ENCODE measurements around the gene SMC1B. TPM values are rescaled to one million over a fixed set of nuclear protein-coding genes. Genes with fewer than 3 reads are reported as not detected.
A peak's percentile ranks its signal among the peaks of the same experiment; 100 is the strongest.

Gene SMC1B
- total RNA-seq, 1 donor, result 0.10 TPM

- H3K27me3 ChIP-seq (ENCODE audit: insufficient read depth, low read length), result no peaks in the 10 kb centered on the region
- no peak overlapping the region for H3K4me3 ChIP-seq (ENCODE audit: low read length)
- H3K9me3 ChIP-seq (ENCODE audit: low read depth, low read length), result no peaks in the 10 kb centered on the region
- peaks cover 72% of the 10 kb centered on the region for H3K4me1 ChIP-seq (ENCODE audit: insufficient read depth, low read length)
Observed at GRCh38 chr22:45317551-45318167, 95.7 kb downstream of the SMC1B start.

- H3K9me3 ChIP-seq (ENCODE audit: low read depth, low read length), result no peaks in the 10 kb centered on the region
Observed at GRCh38 chr22:45316796-45317526, 96.4 kb downstream of the SMC1B start.

GRCh38 chr22:45314786-45315185, 98.6 kb downstream of the SMC1B start:
- H3K27me3 ChIP-seq (ENCODE audit: insufficient read depth, low read length), result no peaks in the 10 kb centered on the region
- no peak overlapping the region for H3K4me3 ChIP-seq (ENCODE audit: low read length)
- H3K9me3 ChIP-seq (ENCODE audit: low read depth, low read length), result no peaks in the 10 kb centered on the region
- peaks cover 72% of the 10 kb centered on the region for H3K4me1 ChIP-seq (ENCODE audit: insufficient read depth, low read length)

More at GRCh38 chr22:45316796-45317526, 96.4 kb downstream of the SMC1B start:
- Histone ChIP-seq H3K4me1 (ENCODE audit: insufficient read depth, low read length) (peaks cover 72% of the 10 kb centered on the region), H3K27me3 (ENCODE audit: insufficient read depth, low read length) (no peaks in the 10 kb centered on the region), H3K4me3 (ENCODE audit: low read length) (no peak overlapping the region)

- peaks cover 68% of the 10 kb centered on the region for H3K4me1 ChIP-seq (ENCODE audit: insufficient read depth, low read length)
- H3K9me3 ChIP-seq (ENCODE audit: low read depth, low read length), result no peaks in the 10 kb centered on the region
- no peak overlapping the region for H3K4me3 ChIP-seq (ENCODE audit: low read length)
- no peaks in the 10 kb centered on the region for H3K27me3 ChIP-seq (ENCODE audit: insufficient read depth, low read length)
Observed at GRCh38 chr22:45314054-45314721, 99.2 kb downstream of the SMC1B start.

GRCh38 chr22:45312856-45313255, 100.5 kb downstream of the SMC1B start:
- H3K9me3 ChIP-seq (ENCODE audit: low read depth, low read length), result no peaks in the 10 kb centered on the region
- H3K27me3 ChIP-seq (ENCODE audit: insufficient read depth, low read length), result no peaks in the 10 kb centered on the region
- H3K4me1 ChIP-seq (ENCODE audit: insufficient read depth, low read length), result peaks cover 63% of the 10 kb centered on the region
- no peak overlapping the region for H3K4me3 ChIP-seq (ENCODE audit: low read length)

GRCh38 chr22:45312415-45312814, 101.0 kb downstream of the SMC1B start:
- Histone ChIP-seq H3K9me3 (ENCODE audit: low read depth, low read length) (no peaks in the 10 kb centered on the region), H3K27me3 (ENCODE audit: insufficient read depth, low read length) (no peaks in the 10 kb centered on the region), H3K4me1 (ENCODE audit: insufficient read depth, low read length) (peaks cover 59% of the 10 kb centered on the region), H3K4me3 (ENCODE audit: low read length) (no peak overlapping the region)

- peaks cover 49% of the 10 kb centered on the region for H3K4me1 ChIP-seq (ENCODE audit: insufficient read depth, low read length)
- H3K4me3 ChIP-seq (ENCODE audit: low read length), result peak overlapping the region; percentile 73
- no peaks in the 10 kb centered on the region for H3K9me3 ChIP-seq (ENCODE audit: low read depth, low read length)
Observed at GRCh38 chr22:45310977-45311531, 102.3 kb downstream of the SMC1B start.

GRCh38 chr22:45310331-45310976, 102.9 kb downstream of the SMC1B start:
- H3K4me3 ChIP-seq (ENCODE audit: low read length), result peak overlapping the region; percentile 73
- no peaks in the 10 kb centered on the region for H3K9me3 ChIP-seq (ENCODE audit: low read depth, low read length)
- H3K4me1 ChIP-seq (ENCODE audit: insufficient read depth, low read length), result peaks cover 44% of the 10 kb centered on the region
- no peaks in the 10 kb centered on the region for H3K27me3 ChIP-seq (ENCODE audit: insufficient read depth, low read length)

More at GRCh38 chr22:45310977-45311531, 102.3 kb downstream of the SMC1B start:
- H3K27me3 ChIP-seq (ENCODE audit: insufficient read depth, low read length), result no peaks in the 10 kb centered on the region

GRCh38 chr22:45309422-45310227, 103.8 kb downstream of the SMC1B start, which contains the start of gene FAM118A:
TSS of gene FAM118A (plus strand) at chr22:45309934. CDS start at chr22:45322380, 12,446 bp downstream.
- H3K4me1 ChIP-seq (ENCODE audit: insufficient read depth, low read length), result peaks cover 37% of the 10 kb centered on the region
- H3K27me3 ChIP-seq (ENCODE audit: insufficient read depth, low read length), result no peaks in the 10 kb centered on the region
- H3K4me3 ChIP-seq (ENCODE audit: low read length), result peak within 1 kb of the TSS; percentile 73
- no peaks in the 10 kb centered on the region for H3K9me3 ChIP-seq (ENCODE audit: low read depth, low read length)

GRCh38 chr22:45308957-45309421, 104.4 kb downstream of the SMC1B start:
- peaks cover 31% of the 10 kb centered on the region for H3K4me1 ChIP-seq (ENCODE audit: insufficient read depth, low read length)
- no peaks in the 10 kb centered on the region for H3K9me3 ChIP-seq (ENCODE audit: low read depth, low read length)
- no peaks in the 10 kb centered on the region for H3K27me3 ChIP-seq (ENCODE audit: insufficient read depth, low read length)
- H3K4me3 ChIP-seq (ENCODE audit: low read length), result peak overlapping the region; percentile 73

- no peaks in the 10 kb centered on the region for H3K27me3 ChIP-seq (ENCODE audit: insufficient read depth, low read length)
- H3K9me3 ChIP-seq (ENCODE audit: low read depth, low read length), result no peaks in the 10 kb centered on the region
- no peak overlapping the region for H3K4me3 ChIP-seq (ENCODE audit: low read length)
- peaks cover 26% of the 10 kb centered on the region for H3K4me1 ChIP-seq (ENCODE audit: insufficient read depth, low read length)
Observed at GRCh38 chr22:45308391-45308956, 104.9 kb downstream of the SMC1B start.

- Histone ChIP-seq H3K4me3 (ENCODE audit: low read length) (no peak overlapping the region), H3K27me3 (ENCODE audit: insufficient read depth, low read length) (no peaks in the 10 kb centered on the region), H3K4me1 (ENCODE audit: insufficient read depth, low read length) (peaks cover 24% of the 10 kb centered on the region), H3K9me3 (ENCODE audit: low read depth, low read length) (no peaks in the 10 kb centered on the region)
Observed at GRCh38 chr22:45306139-45306538, 107.3 kb downstream of the SMC1B start.

- Histone ChIP-seq H3K4me1 (ENCODE audit: insufficient read depth, low read length) (peaks cover 19% of the 10 kb centered on the region), H3K27me3 (ENCODE audit: insufficient read depth, low read length) (no peaks in the 10 kb centered on the region), H3K9me3 (ENCODE audit: low read depth, low read length) (no peaks in the 10 kb centered on the region), H3K4me3 (ENCODE audit: low read length) (no peak overlapping the region)
Observed at GRCh38 chr22:45305456-45306075, 107.8 kb downstream of the SMC1B start.
